ENCODE results near the gene SERPINI1. TPM values are rescaled to one million over a fixed set of nuclear protein-coding genes. Genes with fewer than 3 reads are reported as not detected.

The SERPINI1 gene
- total and polyA plus RNA-seq, 5 donors, result 3.0 to 6.4 (median 3.0) TPM

DNA sequence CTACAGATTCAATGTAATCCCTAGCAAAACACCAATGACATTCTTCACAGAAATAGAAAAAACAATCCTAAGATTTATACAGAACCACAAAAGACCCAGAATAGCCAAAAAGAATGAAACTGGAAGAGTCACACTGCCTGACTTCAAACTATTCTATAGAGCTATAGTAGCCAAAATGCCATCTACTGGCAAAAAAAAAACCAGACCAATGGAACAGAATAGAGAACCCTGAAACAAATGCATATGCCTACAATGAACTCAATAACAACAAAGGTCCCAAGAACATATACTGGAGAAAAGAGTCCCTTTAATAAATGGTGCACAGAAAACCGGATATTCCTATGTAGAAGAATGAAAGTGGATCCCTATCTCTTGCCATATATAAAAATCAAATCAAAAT is 20.6 kb upstream of the SERPINI1 start:
- 99% methylated on average over 1 of the region's 1 CpG for WGBS

GRCh38 chr3:167716920-167717319 is 18.6 kb upstream of the SERPINI1 start:
- Histone ChIP-seq H3K4me1 (ENCODE audit: control insufficient read depth, insufficient read depth, low read length) (no peaks in the 10 kb centered on the region), H3K27ac (ENCODE audit: low read length) (no peak overlapping the region), H3K4me3 (ENCODE audit: low read length) (no peak overlapping the region), H3K9me3 (ENCODE audit: control insufficient read depth, low read length) (no peaks in the 10 kb centered on the region), H3K27me3 (ENCODE audit: control insufficient read depth, insufficient read depth) (no peaks in the 10 kb centered on the region)
- intact Hi-C loops (cut with DNase I), result no loop called here
- 26% methylated on average over 2 of the region's 2 CpGs for WGBS
- DNase-seq (no peak), ATAC-seq (no peak)

More for the DNA sequence above, 20.6 kb upstream of the SERPINI1 start:
- H3K27ac ChIP-seq (ENCODE audit: low read length), result no peak overlapping the region
- DNase-seq (no peak), ATAC-seq (no peak)
- no peaks in the 10 kb centered on the region for H3K27me3 ChIP-seq (ENCODE audit: control insufficient read depth, insufficient read depth)
- H3K4me1 ChIP-seq (ENCODE audit: control insufficient read depth, insufficient read depth, low read length), result no peaks in the 10 kb centered on the region
- H3K9me3 ChIP-seq (ENCODE audit: control insufficient read depth, low read length), result no peaks in the 10 kb centered on the region
- intact Hi-C loops (cut with DNase I), result no loop called here
- no peak overlapping the region for H3K4me3 ChIP-seq (ENCODE audit: low read length)

DNA sequence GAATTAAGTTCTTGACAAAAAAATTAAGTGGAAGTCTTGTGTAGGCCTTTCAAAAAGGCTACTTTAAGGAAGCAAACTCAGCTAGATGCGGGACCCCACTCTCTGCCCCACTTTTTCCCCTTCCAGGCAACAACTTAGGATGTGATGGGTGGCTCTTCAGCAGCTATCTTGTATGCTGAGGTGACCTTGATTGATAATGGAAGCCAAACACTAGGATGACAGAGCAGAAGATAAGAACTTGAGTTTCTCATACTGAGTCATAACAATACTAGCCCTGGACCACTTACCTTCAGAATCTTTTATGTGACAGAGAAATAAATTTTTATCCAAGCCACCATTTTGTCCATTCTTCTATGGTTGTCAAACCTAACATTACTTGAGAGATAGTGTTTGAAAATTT is 16.9 kb upstream of the SERPINI1 start:
- intact Hi-C loops (cut with DNase I), result no loop called here
- no peak for DNase-seq

GRCh38 chr3:167723025-167723512 is 12.5 kb upstream of the SERPINI1 start:
- ATAC-seq (no peak), DNase-seq (no peak)
- H3K4me3 ChIP-seq (ENCODE audit: low read length), result no peak overlapping the region
- WGBS, result 91% methylated on average over 4 of the region's 4 CpGs
- intact Hi-C loops (cut with DNase I), result no loop called here
- H3K4me1 ChIP-seq (ENCODE audit: control insufficient read depth, insufficient read depth, low read length), result no peaks in the 10 kb centered on the region
- H3K9me3 ChIP-seq (ENCODE audit: control insufficient read depth, low read length), result no peaks in the 10 kb centered on the region
- no peak overlapping the region for H3K27ac ChIP-seq (ENCODE audit: low read length)
- no peaks in the 10 kb centered on the region for H3K27me3 ChIP-seq (ENCODE audit: control insufficient read depth, insufficient read depth)

More for the DNA sequence above, 16.9 kb upstream of the SERPINI1 start:
- no peaks in the 10 kb centered on the region for H3K4me1 ChIP-seq (ENCODE audit: control insufficient read depth, insufficient read depth, low read length)
- 100% methylated on average over 1 of the region's 1 CpG for WGBS
- H3K27ac ChIP-seq (ENCODE audit: low read length), result no peak overlapping the region
- no peaks in the 10 kb centered on the region for H3K27me3 ChIP-seq (ENCODE audit: control insufficient read depth, insufficient read depth)
- no peak overlapping the region for H3K4me3 ChIP-seq (ENCODE audit: low read length)
- H3K9me3 ChIP-seq (ENCODE audit: control insufficient read depth, low read length), result no peaks in the 10 kb centered on the region
- ATAC-seq, result no peak

DNA sequence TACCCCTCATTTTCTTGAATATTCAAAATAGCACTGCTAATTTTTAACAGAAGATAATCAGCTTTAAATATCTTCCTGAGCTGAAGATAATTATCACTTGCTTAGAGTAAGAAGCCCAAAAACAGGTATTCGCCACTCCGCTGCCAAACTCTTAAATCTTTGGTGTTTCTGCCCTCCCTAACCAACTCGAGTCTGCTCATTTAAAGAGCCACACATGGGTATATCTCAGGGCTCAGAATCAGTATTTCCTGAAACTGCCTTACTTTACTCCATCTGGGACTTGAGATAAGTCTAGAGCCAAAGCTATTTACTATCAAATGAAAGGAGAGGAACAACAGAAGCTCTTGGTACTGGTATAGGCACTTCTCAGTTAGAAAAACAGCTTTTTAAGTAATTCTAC is 11.6 kb upstream of the SERPINI1 start:
- no peak overlapping the region for H3K27ac ChIP-seq (ENCODE audit: low read length)
- no peaks in the 10 kb centered on the region for H3K9me3 ChIP-seq (ENCODE audit: control insufficient read depth, low read length)
- H3K4me1 ChIP-seq (ENCODE audit: control insufficient read depth, insufficient read depth, low read length), result peaks cover 1% of the 10 kb centered on the region
- H3K27me3 ChIP-seq (ENCODE audit: control insufficient read depth, insufficient read depth), result no peaks in the 10 kb centered on the region
- no peak for ATAC-seq
- no peak for DNase-seq
- 73% methylated on average over 3 of the region's 3 CpGs for WGBS
- intact Hi-C loops (cut with DNase I), result no loop called here
- H3K4me3 ChIP-seq (ENCODE audit: low read length), result no peak overlapping the region

- DNase-seq (no peak), ATAC-seq (peak in 1 of 2 donors; percentile 40)
- Histone ChIP-seq H3K27me3 (ENCODE audit: control insufficient read depth, insufficient read depth) (no peaks in the 10 kb centered on the region), H3K4me3 (ENCODE audit: low read length) (no peak overlapping the region), H3K9me3 (ENCODE audit: control insufficient read depth, low read length) (no peaks in the 10 kb centered on the region), H3K27ac (ENCODE audit: low read length) (no peak overlapping the region), H3K4me1 (ENCODE audit: control insufficient read depth, insufficient read depth, low read length) (peaks cover 1% of the 10 kb centered on the region)
- intact Hi-C loops (cut with DNase I), result no loop called here
- 57% methylated on average over 3 of the region's 3 CpGs for WGBS
These were observed 7.3 kb upstream of the SERPINI1 start for GRCh38 chr3:167728176-167728575.

- 51% methylated on average over 3 of the region's 3 CpGs for WGBS
- intact Hi-C loops (cut with DNase I), result no loop called here
- Histone ChIP-seq H3K27me3 (ENCODE audit: control insufficient read depth, insufficient read depth) (no peaks in the 10 kb centered on the region), H3K27ac (ENCODE audit: low read length) (no peak overlapping the region), H3K4me1 (ENCODE audit: control insufficient read depth, insufficient read depth, low read length) (peaks cover 1% of the 10 kb centered on the region), H3K9me3 (ENCODE audit: control insufficient read depth, low read length) (no peaks in the 10 kb centered on the region), H3K4me3 (ENCODE audit: low read length) (no peak overlapping the region)
- ATAC-seq (peak in 1 of 2 donors; percentile 54), DNase-seq (no peak)
These were observed 6.7 kb upstream of the SERPINI1 start for GRCh38 chr3:167728632-167729323.

- H3K27ac ChIP-seq (ENCODE audit: low read length), result no peak overlapping the region
- H3K9me3 ChIP-seq (ENCODE audit: control insufficient read depth, low read length), result no peaks in the 10 kb centered on the region
- no peak for DNase-seq
- peaks cover 1% of the 10 kb centered on the region for H3K4me1 ChIP-seq (ENCODE audit: control insufficient read depth, insufficient read depth, low read length)
- no peaks in the 10 kb centered on the region for H3K27me3 ChIP-seq (ENCODE audit: control insufficient read depth, insufficient read depth)
- no peak overlapping the region for H3K4me3 ChIP-seq (ENCODE audit: low read length)
- ATAC-seq, result no peak
- intact Hi-C loops (cut with DNase I), result no loop called here
- WGBS, result 90% methylated on average over 2 of the region's 2 CpGs
These were observed 5.9 kb upstream of the SERPINI1 start for GRCh38 chr3:167729591-167729990.

- 94% methylated on average over 2 of the region's 2 CpGs for WGBS
- intact Hi-C loops (cut with DNase I), result loop anchor here in 1 of 4 donors (10.0 kb wide), 1 partner anchor 143 kb away; no protein-coding TSS in a partner anchor
These were observed 4.1 kb upstream of the SERPINI1 start for GRCh38 chr3:167731393-167731792.

DNA sequence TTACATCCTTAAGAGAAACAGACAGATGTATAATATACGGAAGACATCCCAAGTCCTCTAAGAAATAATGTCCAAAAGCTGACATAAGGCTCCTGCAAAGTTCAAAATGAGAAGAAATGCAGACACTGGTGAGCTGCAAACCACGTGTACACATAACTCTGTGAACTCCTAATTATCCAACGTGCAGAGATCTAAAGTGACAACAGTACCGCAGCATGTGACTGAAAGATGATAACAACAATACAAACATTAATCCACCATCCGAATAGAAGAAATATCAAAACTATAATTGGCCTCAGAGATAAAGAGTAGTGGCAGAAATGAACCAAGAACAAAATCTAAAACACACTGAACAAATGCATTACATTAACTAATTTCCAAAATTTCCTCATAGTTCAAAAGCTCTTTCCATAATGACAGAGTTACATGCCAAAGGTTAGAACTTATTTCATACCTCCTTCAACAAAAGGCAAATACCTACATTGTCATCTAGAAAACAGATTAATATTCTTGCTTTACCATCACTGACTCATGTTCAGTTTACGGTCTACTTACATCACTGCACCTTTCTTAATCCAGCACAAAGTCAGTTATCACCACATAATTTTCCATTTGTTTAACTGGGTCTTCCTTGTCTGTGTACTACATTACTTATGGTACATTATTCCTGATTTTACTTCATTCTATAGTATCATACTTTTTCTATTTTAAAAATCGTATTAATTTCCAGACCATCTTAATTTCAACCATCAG is 3.0 kb upstream of the SERPINI1 start:
- ATAC-seq (no peak), DNase-seq (no peak)
- H3K4me1 ChIP-seq (ENCODE audit: control insufficient read depth, insufficient read depth, low read length), result peaks cover 1% of the 10 kb centered on the region
- no peak overlapping the region for H3K27ac ChIP-seq (ENCODE audit: low read length)
- H3K9me3 ChIP-seq (ENCODE audit: control insufficient read depth, low read length), result no peaks in the 10 kb centered on the region
- 48% methylated on average over 7 of the region's 7 CpGs for WGBS
- H3K4me3 ChIP-seq (ENCODE audit: low read length), result no peak overlapping the region
- intact Hi-C loops (cut with DNase I), result loop anchor here in 1 of 4 donors (10.0 kb wide), 1 partner anchor 142 kb away; no protein-coding TSS in a partner anchor
- no peaks in the 10 kb centered on the region for H3K27me3 ChIP-seq (ENCODE audit: control insufficient read depth, insufficient read depth)

More at GRCh38 chr3:167731393-167731792, 4.1 kb upstream of the SERPINI1 start:
- Histone ChIP-seq H3K4me3 (ENCODE audit: low read length) (no peak overlapping the region), H3K4me1 (ENCODE audit: control insufficient read depth, insufficient read depth, low read length) (peaks cover 1% of the 10 kb centered on the region), H3K27ac (ENCODE audit: low read length) (no peak overlapping the region), H3K9me3 (ENCODE audit: control insufficient read depth, low read length) (no peaks in the 10 kb centered on the region), H3K27me3 (ENCODE audit: control insufficient read depth, insufficient read depth) (no peaks in the 10 kb centered on the region)
- DNase-seq, result no peak
- ATAC-seq, result no peak

GRCh38 chr3:167733961-167734497 is 1.5 kb upstream of the SERPINI1 start:
- Histone ChIP-seq H3K9me3 (ENCODE audit: control insufficient read depth, low read length) (no peaks in the 10 kb centered on the region), H3K27me3 (ENCODE audit: control insufficient read depth, insufficient read depth) (no peaks in the 10 kb centered on the region), H3K4me1 (ENCODE audit: control insufficient read depth, insufficient read depth, low read length) (no peaks in the 10 kb centered on the region), H3K27ac (ENCODE audit: low read length) (peak overlapping the region; percentile 96), H3K4me3 (ENCODE audit: low read length) (peak overlapping the region; percentile 77)
- no peak for DNase-seq
- WGBS, result under 1% methylated on average over 12 of the region's 12 CpGs
- ATAC-seq, result no peak
- intact Hi-C loops (cut with DNase I), result loop anchor here in 1 of 4 donors (10.0 kb wide), 1 partner anchor 141 kb away; no protein-coding TSS in a partner anchor
